Activated gamma-delta T cell (primary cell): ENCODE measurements around the gene TESMIN.

Experiments
- DNase-seq: peaks from one replicate; lab custom pipeline; 2025; lab: John Stamatoyannopoulos, UW

Gene TESMIN

DNA sequence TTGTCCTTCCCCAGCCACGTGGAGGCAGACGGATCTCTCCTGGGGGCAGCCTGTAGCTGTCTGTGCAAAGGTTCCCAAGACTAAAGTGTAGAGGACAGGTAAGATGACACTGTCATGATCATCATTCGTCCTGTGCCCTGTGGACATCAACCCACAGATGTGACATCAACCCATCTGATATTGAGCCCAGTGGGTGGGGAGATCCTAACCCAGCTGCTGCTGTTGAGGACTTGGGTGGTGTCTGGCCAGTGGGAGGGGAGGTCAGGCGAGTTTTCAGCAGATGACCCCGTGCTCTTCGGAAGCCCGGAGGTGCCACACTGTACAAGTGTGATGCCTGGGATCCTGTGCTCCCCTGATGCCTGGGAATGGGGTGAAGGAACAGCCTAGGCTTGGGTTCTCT, 68.2 kb downstream of the TESMIN start:
- no peak for DNase-seq

DNA sequence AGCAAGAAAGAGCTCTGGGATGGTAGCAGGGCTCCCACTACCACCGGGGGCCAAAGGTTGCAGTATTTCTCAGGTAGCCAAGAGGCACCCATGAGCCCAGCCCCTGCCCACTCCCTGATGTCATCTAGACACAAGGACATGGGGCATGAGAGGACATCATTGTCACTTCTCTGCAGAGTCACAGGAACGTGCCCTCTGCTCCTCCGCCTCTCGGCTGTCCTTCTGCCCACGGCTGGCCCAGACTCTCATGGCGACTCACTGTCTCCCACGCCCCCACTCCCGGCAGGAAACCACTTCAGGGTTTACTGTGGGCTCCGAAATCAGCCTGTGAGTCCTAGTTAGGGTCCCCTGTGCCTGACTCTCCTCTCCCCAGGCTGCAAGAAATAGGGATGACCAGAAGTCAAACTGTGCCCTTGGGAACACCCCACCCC, 68.8 kb downstream of the TESMIN start:
- no peak for DNase-seq

DNA sequence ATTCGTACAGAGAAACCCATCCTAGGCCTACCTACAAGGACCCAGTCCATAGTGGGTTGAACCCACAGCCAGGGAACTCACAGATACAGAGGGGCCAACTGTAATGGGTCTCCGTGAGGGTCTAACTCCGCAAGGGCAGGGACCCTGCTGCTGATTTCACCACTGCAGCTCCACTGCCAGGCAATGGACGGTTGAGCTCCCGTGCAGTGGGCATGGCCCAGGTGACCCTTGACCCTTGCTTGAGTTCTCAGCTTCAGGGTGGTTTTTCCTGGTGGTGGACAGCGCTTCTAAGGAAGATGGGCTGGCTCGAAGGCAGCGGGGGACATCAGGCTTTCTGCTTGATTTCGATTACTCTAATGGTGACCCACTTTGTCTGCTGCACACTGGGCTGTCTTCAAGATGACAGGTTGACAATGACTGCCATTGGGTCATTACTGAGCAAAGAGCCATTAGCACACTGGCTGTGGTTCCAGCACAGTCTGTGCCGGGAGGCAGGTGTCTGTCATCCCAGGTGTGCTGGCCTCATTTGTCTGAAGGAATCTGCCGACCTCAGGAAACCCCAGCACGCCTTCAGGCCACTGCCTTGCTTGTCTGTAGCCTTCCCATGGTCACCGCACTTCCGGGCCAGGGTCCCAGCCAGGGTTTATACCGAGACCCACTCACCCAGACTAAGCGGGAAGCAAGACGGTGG, 70.6 kb downstream of the TESMIN start:
- no peak for DNase-seq

DNA sequence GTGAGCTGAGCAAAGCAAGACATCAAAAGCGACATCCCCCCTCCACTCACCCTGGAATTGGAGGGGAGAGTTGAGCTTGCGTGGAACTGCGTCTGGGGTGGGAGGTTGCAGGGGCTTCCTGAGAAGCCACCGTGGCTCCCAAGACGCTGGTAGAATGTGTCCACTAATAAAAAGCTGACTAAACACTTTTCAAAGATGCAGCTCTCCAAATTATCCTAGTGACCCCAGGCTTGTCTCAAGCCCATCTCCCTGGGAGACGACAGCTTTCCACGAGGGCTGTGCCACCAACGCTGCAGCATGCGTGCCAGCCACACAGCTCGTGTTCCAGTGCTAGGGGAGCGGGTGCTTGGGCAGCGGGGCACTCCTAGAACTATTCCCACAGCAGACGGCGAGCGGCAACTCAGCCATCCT, 73.3 kb downstream of the TESMIN start:
- no peak for DNase-seq

DNA sequence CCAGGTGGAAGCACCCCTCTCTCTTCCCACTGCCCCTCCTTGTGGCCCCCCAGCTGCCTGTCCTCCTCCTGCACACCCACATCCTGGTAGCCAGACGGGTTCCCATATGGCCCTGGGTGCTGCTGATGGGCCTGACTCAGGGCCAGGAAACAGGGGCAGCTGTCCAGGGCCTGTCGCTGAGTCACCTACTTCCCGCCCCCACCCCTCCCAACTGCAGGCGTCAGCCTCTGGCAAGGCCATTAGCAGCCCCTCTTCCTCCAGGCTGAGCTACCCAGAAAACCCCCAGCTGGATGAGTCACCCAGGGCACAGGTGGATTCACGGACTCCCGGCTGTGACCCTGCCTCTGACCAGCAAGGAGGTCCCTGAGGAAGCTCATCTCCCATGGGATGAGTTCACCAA, 73.9 kb downstream of the TESMIN start:
- no peak for DNase-seq

DNA sequence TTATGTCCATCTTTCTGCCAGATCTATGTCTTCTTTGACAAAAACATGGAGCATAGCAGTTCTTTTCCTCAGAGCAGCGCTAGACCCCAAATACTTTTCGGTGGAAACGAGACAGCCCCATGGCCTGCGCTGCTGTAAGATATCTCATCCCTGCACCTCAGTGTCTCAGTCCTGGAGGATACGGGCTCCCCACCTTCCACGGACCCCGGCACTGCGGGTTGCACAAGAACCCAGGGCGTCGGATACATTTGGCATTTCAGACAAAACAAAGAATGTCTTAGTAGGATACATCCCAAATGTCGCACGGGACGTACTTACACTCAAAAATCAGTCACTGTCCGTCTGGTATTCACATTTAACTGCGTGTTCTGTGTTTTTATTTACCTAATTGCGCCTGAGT, 76.9 kb downstream of the TESMIN start:
- no peak for DNase-seq

DNA sequence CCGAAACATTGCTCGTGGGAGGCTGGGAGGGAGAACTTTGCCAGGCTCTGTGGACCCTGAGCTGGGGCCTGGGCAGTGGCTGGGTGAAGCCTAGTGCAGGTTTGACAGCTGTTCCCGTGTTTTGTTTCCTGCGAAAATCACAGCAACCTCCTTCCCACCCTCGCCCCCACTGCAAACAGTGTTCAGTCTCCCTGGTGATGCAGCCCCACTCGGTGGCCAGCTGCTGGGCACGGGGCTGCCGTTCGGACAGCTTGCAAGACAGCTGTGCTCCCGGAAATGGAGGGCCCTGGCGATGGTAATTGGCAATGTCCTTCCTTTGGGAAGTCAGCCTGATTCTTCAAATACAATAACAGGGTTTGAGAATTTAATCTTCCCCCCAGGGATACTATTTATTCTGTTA, 77.3 kb downstream of the TESMIN start:
- no peak for DNase-seq

DNA sequence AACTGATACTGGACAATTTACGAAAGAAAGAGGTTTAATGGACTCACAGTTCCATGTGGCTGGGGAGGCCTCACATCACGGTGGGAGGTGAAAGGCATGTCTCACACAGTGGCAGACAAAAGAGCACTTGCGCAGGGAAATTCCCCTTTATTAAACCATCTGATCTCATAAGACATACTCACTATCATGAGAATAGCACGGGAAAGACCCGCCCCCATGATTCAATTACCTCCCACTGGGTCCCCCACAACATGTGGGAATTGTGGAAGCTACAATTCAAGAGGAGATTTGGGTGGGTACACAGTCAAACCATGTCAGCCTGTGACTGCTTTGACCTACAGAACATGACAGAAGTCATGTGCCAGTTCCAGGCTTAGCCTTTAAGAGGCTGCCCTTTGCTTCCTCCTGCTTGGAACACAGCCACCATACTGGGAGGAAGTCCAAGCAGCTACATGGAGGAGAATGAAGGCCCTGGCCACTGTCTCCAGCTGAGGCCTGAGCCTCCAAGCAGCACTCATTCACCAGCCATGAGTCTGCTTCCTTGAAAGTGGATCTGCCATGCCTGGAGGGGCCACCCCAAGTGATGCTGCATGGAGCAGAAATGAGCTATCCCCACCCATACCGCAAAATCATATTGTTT, 77.9 kb downstream of the TESMIN start:
- DNase-seq = no peak

DNA sequence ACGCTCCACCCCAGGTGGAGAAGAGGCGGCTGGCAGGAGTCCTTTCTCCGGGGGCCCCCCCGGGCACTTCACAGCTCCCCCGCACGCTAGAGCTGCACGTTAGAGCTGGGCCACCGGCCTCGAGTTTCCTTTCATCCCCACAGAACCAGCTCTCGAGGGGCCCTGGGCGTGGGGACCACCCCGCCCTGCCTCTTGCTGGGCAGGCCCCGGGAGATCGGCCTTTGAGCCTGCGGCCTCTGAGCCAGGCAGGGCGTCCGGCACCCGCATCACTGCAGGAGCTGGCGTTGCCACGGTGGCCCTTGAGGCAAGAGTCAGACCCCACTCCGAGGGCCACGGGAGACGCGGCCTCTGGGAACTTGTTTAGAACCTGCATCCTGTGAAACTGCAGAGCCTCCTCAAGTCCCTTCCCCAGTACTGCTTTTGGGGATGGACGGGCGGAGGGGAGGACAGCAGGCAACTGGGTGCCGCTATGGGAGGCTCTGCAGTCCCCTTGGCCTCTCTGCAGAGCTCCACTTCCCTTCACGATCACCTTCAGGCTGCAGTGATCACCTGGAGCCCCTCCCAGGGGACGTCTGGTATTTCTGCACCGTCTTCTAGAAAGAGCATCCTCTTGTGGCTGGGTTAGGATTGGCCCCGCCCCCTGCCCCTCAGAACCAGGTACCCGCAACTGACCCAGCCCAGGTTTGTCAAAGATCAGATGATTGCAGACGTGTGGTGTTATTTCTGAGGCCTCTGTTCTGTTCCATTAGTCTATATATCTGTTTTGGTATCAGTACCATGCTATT, 80.9 kb downstream of the TESMIN start:
- no peak for DNase-seq

DNA sequence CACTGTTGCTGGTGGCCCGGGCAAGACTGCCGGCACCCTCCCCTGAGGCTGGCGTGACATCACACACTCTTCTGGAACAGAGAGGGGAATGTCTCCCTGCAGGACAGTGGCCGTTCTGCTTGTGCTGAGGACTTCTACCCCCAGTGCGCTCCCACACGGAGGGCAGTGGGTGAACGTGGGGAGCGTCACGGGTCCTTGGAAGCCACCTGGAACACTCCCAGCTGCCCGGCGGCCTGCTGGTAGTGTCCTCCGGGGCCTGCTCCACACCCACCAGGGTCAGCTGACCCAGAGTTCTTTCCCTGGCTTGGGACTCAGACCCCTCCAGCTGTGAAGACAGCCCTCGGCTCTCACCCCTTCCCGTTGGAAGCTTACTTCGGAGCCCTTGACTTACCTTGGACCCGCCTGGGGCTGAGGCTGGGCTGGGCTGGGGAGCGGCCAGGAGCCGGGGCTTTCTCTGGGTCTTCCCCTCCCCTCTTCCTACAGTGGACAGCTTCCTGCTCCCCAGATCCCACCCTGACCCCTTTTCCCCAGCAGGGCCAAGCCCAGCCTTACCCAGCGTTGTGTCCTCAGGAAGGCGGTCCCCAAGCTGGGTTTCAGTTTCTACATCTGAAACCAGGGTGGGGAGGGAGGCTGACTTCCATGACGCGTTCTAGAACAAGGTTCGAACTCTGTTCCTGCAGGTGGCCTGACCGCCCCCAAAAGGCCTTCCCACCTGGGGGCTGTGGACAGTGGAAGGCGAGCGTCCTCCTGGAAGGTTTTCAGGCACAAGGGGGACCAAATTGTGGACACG, 81.8 kb downstream of the TESMIN start:
- no peak for DNase-seq

DNA sequence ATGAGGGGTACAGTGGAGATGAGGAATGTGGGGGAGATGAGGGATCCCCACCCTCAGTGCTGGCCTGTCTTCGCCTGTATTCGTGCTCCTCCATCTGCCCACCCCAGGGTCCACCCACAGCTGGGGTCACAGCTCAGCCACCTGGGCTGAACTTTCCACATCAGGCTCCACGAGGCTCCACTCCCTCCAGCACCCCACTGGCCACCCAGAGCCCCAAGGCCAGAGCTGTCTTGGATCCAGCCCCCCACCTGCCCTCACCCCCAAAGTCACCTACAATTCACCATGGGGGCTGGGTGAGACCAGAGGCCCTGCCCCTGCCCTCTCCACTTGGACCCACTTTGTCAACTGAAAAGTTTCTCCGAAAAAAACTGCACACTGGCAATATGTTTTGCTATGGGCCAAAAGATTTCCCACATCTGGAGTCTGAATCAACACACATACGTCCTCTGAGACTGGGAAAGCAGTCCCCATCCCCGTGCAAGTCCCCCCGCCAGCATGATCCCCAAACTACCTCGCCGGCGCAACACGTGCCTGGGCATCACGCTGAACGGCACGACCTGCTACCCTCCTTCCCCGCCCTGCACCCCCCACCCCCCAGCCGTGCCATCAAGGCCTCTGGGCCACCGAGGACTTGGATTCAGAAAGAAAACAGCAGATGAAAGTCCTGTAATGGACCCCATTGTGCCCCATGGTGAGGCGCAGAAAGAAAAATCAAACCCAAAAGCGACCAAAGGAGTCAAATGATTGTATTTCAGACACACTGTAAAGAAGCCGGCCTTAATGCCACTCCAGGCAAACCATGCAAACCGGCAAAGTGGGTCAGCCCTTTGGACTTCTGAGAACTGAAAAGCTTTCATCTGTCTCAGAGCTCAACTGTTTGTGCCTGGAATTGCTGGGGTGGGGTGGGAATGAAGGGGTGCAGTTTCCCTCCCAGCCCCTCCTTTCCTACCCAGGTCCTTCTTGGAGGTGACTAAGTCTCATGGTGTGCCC, 83.5 kb downstream of the TESMIN start:
- DNase-seq = no peak

DNA sequence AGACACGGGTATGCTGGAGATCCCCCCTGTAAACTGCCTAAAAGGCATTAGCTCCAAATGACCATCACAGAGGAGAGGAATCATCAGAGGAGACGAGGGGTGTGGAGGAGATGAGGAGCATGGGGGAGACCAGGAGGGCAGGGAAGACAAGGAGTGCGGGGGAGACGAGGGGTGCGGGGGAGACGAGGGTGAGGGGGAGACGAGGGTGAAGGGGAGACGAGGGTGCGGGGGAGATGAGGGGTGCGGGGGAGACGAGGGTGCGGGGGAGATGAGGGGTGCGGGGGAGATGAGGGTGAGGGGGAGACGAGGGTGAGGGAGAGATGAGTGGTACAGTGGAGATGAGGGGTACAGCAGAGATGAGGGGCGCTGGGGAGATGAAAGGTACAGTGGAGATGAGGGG, 84.5 kb downstream of the TESMIN start:
- DNase-seq = no peak

DNA sequence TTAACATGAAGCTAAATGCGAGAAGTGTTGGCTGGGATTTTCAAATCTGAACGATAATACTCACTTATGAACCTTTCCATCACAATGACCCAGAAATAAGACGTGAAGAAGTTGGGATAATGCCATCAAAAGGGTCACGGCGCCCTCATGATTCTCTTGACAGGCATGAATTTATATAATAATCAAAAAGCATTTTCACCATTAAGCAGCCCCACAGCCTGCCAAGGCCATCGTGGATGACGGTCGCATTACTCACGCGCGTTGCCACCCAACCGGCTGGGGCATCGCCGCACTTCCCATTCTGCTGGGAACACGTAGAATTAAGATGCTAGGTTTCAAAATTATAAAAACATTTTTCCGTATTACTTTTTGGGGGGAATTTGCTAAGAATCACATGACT, 85.9 kb downstream of the TESMIN start:
- no peak for DNase-seq

DNA sequence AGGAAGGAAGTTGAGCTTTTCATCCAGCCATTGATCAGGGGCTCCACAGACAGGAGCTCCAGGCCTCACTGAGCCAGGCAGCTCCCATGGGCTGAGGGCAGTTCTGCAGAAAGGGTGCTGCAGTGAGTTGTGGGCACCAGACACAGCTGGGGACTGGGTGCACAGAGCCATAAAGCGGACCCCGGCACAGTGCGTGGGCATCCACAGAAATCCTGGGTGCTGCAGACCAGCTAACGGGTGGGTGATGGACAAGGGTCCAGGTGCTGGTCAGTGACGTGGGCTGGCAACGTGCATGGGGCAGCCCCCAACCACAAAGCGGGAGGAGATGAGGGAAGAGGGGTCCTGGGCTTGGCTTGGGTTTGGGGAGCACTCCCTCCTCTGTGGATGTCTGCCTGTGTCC, 86.4 kb downstream of the TESMIN start:
- no peak for DNase-seq

DNA sequence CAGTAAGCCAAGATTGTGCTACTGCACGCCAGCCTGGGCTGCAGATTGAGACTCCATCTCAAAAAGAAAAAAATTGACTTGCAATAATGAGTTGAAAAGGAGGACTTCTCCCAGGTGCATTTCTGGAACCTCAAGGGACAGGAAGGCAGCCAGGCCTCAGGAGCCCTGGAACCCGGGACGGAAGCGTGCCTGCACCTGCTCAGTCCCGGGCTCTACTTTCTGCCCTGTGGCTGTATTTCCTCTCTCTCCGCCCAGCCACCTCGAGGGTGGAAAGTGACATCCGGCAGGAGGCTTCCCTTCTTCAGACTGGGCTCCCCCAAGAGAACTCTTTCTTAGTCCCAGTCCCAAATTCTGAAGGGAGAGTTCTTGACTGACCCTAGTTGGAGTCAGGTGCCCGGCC, 87.2 kb downstream of the TESMIN start:
- DNase-seq = no peak

DNA sequence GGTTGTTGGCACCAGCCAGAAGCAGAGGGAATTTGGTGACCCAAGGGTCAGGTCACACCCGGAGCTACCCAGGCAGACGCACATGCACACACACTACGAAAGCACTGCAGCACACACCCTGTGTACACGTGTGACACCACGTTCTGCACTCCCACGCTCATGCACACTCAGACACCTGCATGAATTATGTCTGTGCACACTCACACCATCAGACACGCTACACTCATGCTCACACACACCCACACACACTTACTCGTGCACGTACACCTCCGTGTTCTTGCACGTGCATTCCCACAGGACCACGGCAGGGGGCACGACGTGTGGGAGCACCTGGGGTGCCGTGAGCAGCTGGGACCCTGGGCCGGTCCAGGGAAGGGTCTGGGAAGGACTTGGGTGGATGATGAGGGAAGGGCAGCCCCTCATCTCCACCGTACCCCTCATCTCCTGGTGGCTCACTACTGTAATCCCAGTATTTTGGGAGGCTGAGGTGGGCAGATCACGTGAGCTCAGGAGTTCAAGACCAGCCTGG, 87.8 kb downstream of the TESMIN start:
- no peak for DNase-seq

DNA sequence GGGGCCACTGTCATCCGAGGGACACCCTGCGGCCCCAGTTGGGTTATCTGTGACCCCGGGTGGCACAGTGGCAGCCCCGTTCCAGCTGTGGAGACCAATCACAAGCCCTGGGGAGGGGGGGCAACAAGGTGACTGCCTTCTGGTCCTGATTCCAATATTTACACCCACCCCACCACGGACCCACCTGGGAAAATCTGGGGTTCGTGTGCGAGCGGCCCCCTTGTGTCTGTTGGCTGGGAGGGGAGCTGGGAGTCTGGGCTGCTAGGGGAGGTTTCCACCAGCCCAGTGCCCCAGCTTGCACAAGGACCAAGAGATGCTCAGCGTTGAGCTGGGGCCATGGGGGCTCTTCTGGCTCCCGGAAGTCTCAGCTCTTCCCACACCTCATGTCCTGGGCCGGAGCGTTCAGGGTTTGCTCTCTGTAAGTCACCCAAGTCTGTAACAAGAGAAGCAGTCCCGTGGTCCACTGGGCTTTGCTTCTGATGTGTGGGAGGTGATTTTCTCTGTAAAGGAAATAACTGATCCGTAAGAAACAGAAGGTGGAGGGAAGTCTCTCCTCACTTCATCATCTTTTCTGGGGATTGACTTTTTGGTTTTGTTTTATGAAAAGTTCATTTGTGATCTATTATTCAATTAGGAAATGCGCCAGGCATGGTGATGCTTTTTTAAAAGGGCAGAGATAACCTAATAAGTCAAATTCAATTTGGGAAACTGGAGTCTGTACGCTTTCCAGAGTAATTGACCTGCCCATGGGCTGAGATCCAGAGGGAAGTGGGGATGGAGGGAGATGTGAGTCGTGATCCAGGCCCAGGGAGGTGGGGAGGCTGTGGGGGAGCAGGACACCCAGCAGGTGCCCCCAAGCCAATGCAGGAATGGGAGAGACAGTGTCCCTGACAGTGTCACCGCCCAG, 89.4 kb downstream of the TESMIN start:
- no peak for DNase-seq

DNA sequence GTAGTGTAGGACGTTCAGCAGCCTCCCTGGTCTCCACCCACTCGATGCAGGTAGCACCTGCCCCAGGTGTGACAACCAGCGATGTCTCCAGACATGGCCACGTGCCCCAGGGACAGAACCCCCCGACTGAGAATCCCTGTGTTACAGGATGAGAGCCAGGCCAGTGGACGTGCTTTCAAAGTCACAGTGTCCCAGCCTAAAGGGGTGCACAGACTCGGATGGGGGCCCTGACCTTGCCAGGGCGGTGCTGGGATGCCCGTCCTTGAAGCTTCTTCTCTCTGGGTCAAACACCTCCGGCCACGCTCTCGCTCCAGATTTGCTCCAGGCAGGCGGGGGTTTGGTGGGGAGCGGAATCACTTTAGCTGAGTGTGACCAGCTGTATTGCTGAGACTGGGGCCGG, 90.3 kb downstream of the TESMIN start:
- no peak for DNase-seq

DNA sequence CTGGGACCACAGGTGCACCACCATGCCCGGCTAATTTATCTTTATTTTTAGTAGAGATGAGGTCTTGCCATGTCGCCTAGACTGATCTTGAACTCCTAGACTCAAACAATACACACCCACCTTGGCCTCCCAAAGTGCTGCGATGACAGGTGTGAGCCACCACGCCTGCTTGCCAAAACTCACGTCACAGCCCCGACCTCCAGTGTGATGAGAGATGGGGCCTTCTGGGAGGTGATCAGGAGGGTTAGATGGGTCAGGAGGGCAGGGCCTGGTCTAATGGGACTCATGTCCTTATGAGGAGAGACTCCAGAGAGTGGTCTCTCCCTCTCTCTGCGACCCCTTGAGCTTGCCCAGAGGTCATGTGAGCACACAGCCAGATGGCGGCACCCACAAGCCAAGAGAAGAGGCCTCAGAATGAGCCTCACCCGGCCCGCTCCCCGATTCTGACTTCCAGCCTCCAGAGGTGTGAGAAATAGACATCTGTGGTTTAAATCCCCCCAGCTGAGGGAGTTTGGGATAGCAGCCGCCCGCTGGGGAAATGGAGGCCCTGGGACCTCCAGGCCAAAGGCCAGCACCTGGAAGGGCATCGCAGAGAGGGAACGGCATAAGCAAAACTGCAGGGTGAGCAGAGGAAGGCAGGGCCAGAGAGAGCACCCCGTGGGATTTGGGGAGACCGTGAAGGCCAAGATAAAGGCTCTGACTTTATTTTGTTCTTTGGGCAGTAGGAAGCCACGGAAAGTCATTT, 91.1 kb downstream of the TESMIN start:
- no peak for DNase-seq
